DOHH2 (cell line): ENCODE results near the gene FAM3B.

Source experiments
- H3F3A ChIP-seq: fragments of 200-600 bp; sonication (generic), shearing (Covaris generic); 2 replicates; pipeline ENCODE4 v1.6.0; 2016; ENCODE audit warnings: antibody characterized with exemption, mild to moderate bottlenecking; ENCODE audit not compliant: control insufficient read depth, insufficient read depth
- H3K27ac ChIP-seq: fragments of 200-600 bp; sonication (generic); 2 replicates; pipeline ENCODE4 v1.5.1; 2014; ENCODE audit warnings: low read depth, mild to moderate bottlenecking, low read length, moderate library complexity
- H3K27me3 ChIP-seq: fragments of 200-600 bp; sonication (generic); 2 replicates; pipeline ENCODE4 v1.6.1; 2014; ENCODE audit warnings: mild to moderate bottlenecking, low read length, mixed read lengths; ENCODE audit not compliant: control insufficient read depth
- H3K36me3 ChIP-seq: fragments of 200-600 bp; sonication (generic); 2 replicates; pipeline ENCODE4 v1.6.1; 2014; ENCODE audit warnings: mild to moderate bottlenecking, low read length, moderate library complexity, mixed read lengths; ENCODE audit not compliant: control insufficient read depth
- H3K4me1 ChIP-seq: fragments of 200-600 bp; sonication (generic); 2 replicates; pipeline ENCODE4 v1.6.1; 2014; ENCODE audit warnings: mild to moderate bottlenecking, low read length, mixed read lengths; ENCODE audit not compliant: control insufficient read depth
- H3K4me2 ChIP-seq: fragments of 200-600 bp; sonication (generic); 2 replicates; pipeline ENCODE4 v1.6.0; 2014; ENCODE audit warnings: mild to moderate bottlenecking, low read length, moderate library complexity
- H3K4me3 ChIP-seq: fragments of 200-600 bp; sonication (generic); 2 replicates; pipeline ENCODE4 v1.5.1; 2014; ENCODE audit warnings: mild to moderate bottlenecking, low read length, mixed read lengths
- H3K79me2 ChIP-seq: fragments of 200-600 bp; sonication (generic); 2 replicates; pipeline ENCODE4 v1.6.1; 2014; ENCODE audit warnings: mild to moderate bottlenecking, low read length, mixed read lengths; ENCODE audit not compliant: control insufficient read depth
- H3K9me2 ChIP-seq: fragments of 200-600 bp; sonication (generic); replicated peaks from 2 replicates; pipeline ENCODE4 v1.6.1; 2014; ENCODE audit warnings: mild to moderate bottlenecking, low read length, mixed read lengths; ENCODE audit not compliant: control insufficient read depth
- H3K9me3 ChIP-seq: fragments of 200-600 bp; sonication (generic); 2 replicates; pipeline ENCODE4 v1.6.1; 2014; ENCODE audit warnings: antibody characterized with exemption, low read length, mixed read lengths; ENCODE audit not compliant: control insufficient read depth, insufficient read depth
- H4K20me1 ChIP-seq: fragments of 200-600 bp; sonication (generic); 2 replicates; pipeline ENCODE4 v1.6.0; 2014; ENCODE audit warnings: low read depth, mild to moderate bottlenecking, antibody characterized with exemption, low read length, moderate library complexity; ENCODE audit not compliant: control insufficient read depth, insufficient read depth
- CTCF ChIP-seq: fragments of 200-600 bp; sonication (generic); IDR thresholded peaks from one replicate; pipeline ENCODE4 v1.5.1; 2014; ENCODE audit warnings: antibody characterized with exemption, mild to moderate bottlenecking, low read depth, low read length; ENCODE audit not compliant: poor library complexity, severe bottlenecking
- EZH2phosphoT487 ChIP-seq: fragments of 200-600 bp; sonication (generic); IDR thresholded peaks from 2 replicates; pipeline ENCODE4 v1.6.1; 2017; ENCODE audit warnings: borderline replicate concordance, mild to moderate bottlenecking, antibody characterized with exemption, low read length, moderate library complexity, mixed read lengths

Gene FAM3B

DNA sequence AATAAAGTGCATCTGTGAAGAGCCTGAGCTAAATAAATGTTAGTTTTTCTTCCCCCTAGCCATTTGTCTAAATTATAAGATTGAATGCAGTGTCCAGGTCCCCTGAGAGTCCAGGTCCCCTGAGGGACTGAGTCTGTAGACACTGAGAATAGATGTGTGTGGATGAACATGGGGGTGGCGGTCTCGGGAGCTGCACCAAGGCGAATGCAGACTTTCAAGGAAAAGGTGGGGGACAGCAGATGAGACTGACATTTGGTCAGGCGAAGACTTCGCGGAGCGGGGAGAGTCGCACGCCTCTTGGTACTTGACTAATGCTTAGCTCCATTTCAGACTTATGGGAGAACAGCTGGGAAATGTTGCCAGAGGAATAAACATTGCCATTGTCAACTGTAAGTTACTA is 27.5 kb downstream of the FAM3B start:
- Histone ChIP-seq H3K27ac (no peak overlapping the region), H3K4me1 (no peaks in the 10 kb centered on the region), H3K79me2 (no peaks in the 10 kb centered on the region), H3K9me2 (no peaks in the 10 kb centered on the region), H3K4me2 (no peak overlapping the region), H3K9me3 (no peaks in the 10 kb centered on the region), H4K20me1 (no peaks in the 10 kb centered on the region), H3K4me3 (no peak overlapping the region), H3F3A (no peaks in the 10 kb centered on the region), H3K27me3 (peaks cover 6% of the 10 kb centered on the region), H3K36me3 (no peaks in the 10 kb centered on the region)
- TF ChIP-seq CTCF (no peak), EZH2phosphoT487 (no peak)

GRCh38 chr21:41345356-41345755 is 28.8 kb downstream of the FAM3B start:
- Histone ChIP-seq H3K27ac (no peak overlapping the region), H3K27me3 (peaks cover 6% of the 10 kb centered on the region), H3K4me3 (no peak overlapping the region), H3K4me1 (no peaks in the 10 kb centered on the region), H3K36me3 (no peaks in the 10 kb centered on the region), H3K79me2 (no peaks in the 10 kb centered on the region), H3F3A (no peaks in the 10 kb centered on the region), H3K9me2 (no peaks in the 10 kb centered on the region), H3K9me3 (no peaks in the 10 kb centered on the region), H4K20me1 (no peaks in the 10 kb centered on the region), H3K4me2 (no peak overlapping the region)
- TF ChIP-seq CTCF: no peak
- TF ChIP-seq EZH2phosphoT487: no peak

DNA sequence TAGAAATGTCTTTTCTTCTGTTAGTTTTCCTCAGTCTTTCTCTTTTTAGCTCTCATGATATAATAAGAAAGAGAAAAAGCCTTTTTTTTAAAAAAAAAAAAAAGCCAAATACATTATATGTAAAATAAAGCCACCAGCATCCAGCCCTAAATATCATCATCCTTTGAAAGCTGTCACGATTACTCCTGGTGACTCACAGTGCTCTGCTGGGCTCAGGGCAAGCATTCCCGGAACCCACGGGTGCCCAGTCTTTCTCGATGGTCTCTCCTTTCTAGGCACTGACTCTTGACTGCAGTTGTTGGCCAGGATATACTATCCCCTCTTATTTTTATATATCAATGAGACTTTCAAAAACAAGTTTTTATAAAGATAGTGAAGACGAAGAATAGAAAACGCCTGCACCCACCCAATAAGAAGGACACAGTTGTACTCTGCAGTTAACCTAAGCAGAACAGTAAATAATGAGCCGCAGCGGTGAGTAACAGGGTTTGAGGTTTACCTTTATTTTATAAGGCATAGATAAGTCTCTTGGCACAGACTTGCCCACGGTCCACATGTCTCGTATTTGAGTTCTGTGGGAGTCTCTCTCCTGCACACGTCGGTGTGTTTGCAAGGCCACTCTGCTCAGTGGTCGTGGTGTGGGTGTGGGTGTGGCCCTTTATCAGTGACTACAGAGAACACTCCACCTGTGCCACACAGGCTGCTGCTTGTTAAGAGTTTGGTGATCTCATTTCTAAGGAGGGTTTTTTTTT is 29.5 kb downstream of the FAM3B start:
- TF ChIP-seq CTCF: no peak
- TF ChIP-seq EZH2phosphoT487: no peak
- Histone ChIP-seq H3K9me2 (no peaks in the 10 kb centered on the region), H4K20me1 (no peaks in the 10 kb centered on the region), H3K9me3 (no peaks in the 10 kb centered on the region), H3K79me2 (no peaks in the 10 kb centered on the region), H3K4me1 (no peaks in the 10 kb centered on the region), H3K27ac (no peak overlapping the region), H3K4me3 (no peak overlapping the region), H3K27me3 (peaks cover 6% of the 10 kb centered on the region), H3K36me3 (no peaks in the 10 kb centered on the region), H3K4me2 (no peak overlapping the region), H3F3A (no peaks in the 10 kb centered on the region)
